ENCODE data around the gene PCDH15.

DNA sequence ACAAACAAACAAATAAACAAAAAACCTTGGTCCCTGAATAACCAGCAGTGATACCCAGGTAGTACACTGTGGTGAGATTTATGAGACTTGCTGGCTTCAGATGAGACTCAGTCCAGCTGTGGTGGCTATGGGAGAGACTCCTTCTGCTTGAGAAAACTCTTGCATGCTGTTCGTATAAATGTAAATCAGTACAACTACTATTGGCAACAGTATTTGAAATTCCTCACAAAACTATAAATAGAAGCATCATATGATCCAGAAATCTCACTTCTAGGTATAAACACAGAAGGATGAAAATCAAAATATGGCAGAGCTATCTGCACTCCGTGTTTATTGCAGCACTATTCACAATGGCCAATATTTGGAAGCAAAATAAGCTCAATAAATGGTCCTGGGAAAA is 692.1 kb downstream of the PCDH15 start:
- TF ChIP-seq CTCF (IDR thresholded peaks at IDR 0.05) (no peak), ESRRA (CRISPR knock-in tag; IDR thresholded peaks at IDR 0.05; ENCODE audit: borderline replicate concordance) (no peak), CBFB (CRISPR knock-in tag; IDR thresholded peaks at IDR 0.05; ENCODE audit: low read depth) (no peak), TEAD4 (CRISPR knock-in tag; IDR thresholded peaks at IDR 0.05) (no peak)
- TF ChIP-seq, protein P1, sequence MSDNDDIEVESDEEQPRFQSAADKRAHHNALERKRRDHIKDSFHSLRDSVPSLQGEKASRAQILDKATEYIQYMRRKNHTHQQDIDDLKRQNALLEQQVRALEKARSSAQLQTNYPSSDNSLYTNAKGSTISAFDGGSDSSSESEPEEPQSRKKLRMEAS (CRISPR knock-in tag; IDR thresholded peaks at IDR 0.05) = no peak
- TF ChIP-seq, protein P2, sequence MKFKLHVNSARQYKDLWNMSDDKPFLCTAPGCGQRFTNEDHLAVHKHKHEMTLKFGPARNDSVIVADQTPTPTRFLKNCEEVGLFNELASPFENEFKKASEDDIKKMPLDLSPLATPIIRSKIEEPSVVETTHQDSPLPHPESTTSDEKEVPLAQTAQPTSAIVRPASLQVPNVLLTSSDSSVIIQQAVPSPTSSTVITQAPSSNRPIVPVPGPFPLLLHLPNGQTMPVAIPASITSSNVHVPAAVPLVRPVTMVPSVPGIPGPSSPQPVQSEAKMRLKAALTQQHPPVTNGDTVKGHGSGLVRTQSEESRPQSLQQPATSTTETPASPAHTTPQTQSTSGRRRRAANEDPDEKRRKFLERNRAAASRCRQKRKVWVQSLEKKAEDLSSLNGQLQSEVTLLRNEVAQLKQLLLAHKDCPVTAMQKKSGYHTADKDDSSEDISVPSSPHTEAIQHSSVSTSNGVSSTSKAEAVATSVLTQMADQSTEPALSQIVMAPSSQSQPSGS (CRISPR knock-in tag; IDR thresholded peaks at IDR 0.05; ENCODE audit: borderline replicate concordance, low read depth) = no peak
- TF ChIP-seq, protein P3, sequence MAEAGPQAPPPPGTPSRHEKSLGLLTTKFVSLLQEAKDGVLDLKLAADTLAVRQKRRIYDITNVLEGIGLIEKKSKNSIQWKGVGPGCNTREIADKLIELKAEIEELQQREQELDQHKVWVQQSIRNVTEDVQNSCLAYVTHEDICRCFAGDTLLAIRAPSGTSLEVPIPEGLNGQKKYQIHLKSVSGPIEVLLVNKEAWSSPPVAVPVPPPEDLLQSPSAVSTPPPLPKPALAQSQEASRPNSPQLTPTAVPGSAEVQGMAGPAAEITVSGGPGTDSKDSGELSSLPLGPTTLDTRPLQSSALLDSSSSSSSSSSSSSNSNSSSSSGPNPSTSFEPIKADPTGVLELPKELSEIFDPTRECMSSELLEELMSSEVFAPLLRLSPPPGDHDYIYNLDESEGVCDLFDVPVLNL (CRISPR knock-in tag; IDR thresholded peaks at IDR 0.05; ENCODE audit: borderline replicate concordance, low read depth) = no peak

Data from WTC11 (cell line).